Measurements from ENCODE around the gene SPPL2C. TPM values are rescaled to one million over a fixed set of nuclear protein-coding genes. Genes with fewer than 3 reads are reported as not detected.

The SPPL2C gene
- total and polyA plus RNA-seq, 10 of the 15 experiments (the other 5 are each of a cell fraction or from before 2014, with no cell fraction given), result not detected

GRCh38 chr17:45808845-45809244, 35.8 kb upstream of the SPPL2C start (continued):
- TF ChIP-seq PRDM15 (CRISPR knock-in tag; IDR thresholded peaks at IDR 0.05) (no peak), HCFC1 (IDR thresholded peaks at IDR 0.05; ENCODE audit: low read length) (no peak), POLR2AphosphoS2 (IDR thresholded peaks at IDR 0.05; ENCODE audit: low read depth, low read length) (no peak), RELA (IDR thresholded peaks at IDR 0.05; ENCODE audit: borderline replicate concordance, partially characterized antibody) (no peak), SIX5 (IDR thresholded peaks at IDR 0.05; ENCODE audit: low read depth, low read length, severe bottlenecking) (no peak), NR2C1 (IDR thresholded peaks at IDR 0.05) (no peak), WRNIP1 (IDR thresholded peaks at IDR 0.05; ENCODE audit: borderline replicate concordance, low read depth, low read length) (no peak), NFXL1 (IDR thresholded peaks at IDR 0.05; ENCODE audit: borderline replicate concordance) (no peak), ZSCAN29 (IDR thresholded peaks at IDR 0.05) (no peak), IRF5 (IDR thresholded peaks at IDR 0.05; ENCODE audit: borderline replicate concordance) (no peak), SMARCA5 (IDR thresholded peaks at IDR 0.05) (no peak), BHLHE40 (IDR thresholded peaks at IDR 0.05; ENCODE audit: borderline replicate concordance in 1 of 2, low read depth in 2 of 2, low read length in 1 of 2) (no peak), MTA2 (IDR thresholded peaks at IDR 0.05; ENCODE audit: low read depth) (no peak), EZH2 (IDR thresholded peaks at IDR 0.05; ENCODE audit: borderline replicate concordance, control insufficient read depth, low read depth, low read length) (no peak)
